Activated CD4-positive, alpha-beta T cell treated with anti-CD3 and anti-CD28 coated beads, Interleukin-2, amount 50 U/mL, for 24 hours (primary cell): ENCODE data around the gene MYO5B.

Source experiments
- DNase-seq, 2 donors: peaks; one replicate each; pipeline ENCODE4 v3.0.0-alpha.2; 2020; ENCODE audit warnings: low read depth in 1 of 2, low spot score in 1 of 2

MYO5B gene

GRCh38 chr18:50073319-50073718, 121.6 kb downstream of the MYO5B start:
- no peak for DNase-seq

GRCh38 chr18:50072146-50072545, 122.8 kb downstream of the MYO5B start:
- DNase-seq: no peak

- DNase-seq: no peak
These were observed 123.5 kb downstream of the MYO5B start for GRCh38 chr18:50071397-50071796.

DNA sequence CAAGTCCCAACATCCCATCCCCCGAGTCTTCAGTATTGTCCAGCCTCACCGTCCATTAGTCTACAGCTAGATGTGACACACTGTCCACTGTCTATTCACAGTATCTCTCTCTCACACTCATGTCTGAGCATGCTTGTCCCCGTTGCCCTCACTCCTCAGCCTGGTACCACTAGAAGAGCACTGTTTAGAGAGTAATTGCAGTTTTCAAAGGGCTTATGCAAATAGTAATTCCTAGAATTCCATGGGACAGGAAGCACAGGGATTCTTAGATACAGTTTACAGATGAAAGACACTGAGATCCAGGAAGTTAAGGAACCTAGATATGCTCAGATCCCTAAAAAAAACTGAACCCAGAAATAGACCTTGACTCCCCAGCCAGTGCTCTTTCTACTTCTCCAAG, 125.5 kb downstream of the MYO5B start:
- DNase-seq: no peak

DNA sequence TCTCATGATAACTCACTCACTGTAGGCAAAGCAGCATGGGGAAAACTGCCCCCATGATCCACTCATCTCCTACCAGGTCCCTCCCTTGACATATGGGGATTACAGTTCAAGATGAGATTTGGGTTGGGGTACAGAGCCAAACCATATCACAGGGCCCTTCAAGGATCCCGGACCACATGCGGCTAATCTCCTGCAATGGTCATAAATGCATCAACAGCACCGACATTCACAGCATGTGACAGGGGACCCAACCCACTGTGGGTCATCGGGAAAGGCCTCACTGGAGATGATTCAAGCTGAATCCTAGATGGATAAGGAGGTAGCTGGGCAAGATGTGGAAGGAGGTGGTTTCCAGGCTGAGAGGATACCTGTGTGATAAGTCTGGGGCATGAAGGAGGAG, 129.4 kb downstream of the MYO5B start:
- no peak for DNase-seq

DNA sequence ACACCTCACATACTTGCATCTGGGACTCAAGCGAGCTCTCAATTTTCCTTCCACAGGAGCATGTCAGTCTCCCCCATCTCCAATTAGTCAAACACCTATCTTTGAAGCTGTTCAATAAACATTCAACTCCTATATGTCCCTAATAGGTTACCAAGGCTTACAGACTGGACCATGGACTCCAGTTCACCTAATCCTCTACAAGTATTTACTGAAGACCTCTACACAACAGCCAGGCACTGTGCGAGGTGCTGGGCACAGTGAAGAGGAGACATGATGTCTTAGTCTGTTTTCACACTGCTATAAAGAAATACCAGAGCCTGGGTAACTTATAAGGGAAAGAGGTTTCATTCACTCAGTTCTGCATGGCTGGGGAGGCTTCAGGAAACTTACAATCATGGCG, 129.9 kb downstream of the MYO5B start:
- DNase-seq: no peak

GRCh38 chr18:50061876-50062517, 132.9 kb downstream of the MYO5B start:
- DNase-seq: no peak

DNA sequence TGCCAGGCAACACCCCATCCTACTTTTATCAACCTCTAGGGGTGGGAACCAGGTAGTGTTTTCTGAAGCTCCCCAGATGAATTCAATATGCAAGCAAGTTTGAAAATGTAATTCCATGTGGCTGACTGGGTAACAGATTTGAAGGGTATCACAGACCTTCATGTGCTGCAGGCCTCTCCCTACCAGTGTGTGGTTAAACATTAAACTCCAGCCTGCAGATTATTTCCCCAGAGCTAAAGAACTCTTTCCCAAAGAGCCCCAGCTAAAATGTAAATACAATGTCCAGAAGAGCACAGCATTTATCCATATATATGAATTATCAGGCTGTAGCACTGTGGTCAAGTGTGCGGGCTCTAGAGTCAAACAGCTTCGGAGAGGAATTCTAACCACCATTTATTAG, 134.1 kb downstream of the MYO5B start:
- no peak for DNase-seq

- DNase-seq: no peak
These were observed 136.2 kb downstream of the MYO5B start for GRCh38 chr18:50058731-50059130.

GRCh38 chr18:50057009-50057408, 137.9 kb downstream of the MYO5B start:
- DNase-seq: no peak

DNA sequence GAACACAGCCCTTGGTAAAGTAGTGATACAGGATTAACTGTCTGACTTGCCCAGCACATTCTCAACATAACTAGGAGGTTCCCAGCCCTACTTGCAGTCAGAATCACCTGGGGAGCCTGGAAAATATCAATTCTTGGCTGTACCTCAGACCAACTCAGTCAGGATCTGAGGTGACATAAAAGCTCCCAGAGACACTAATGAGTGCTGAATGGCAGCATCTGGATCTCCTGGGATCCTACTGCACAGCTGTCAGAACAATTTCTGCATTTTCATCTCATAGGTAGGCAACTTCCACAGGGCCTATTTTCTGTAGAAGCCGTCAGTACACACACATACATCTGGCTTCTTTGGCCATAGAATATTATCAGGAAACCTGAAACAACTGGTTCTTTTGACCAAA, 138.8 kb downstream of the MYO5B start:
- no peak for DNase-seq

- no peak for DNase-seq
These were observed 139.5 kb downstream of the MYO5B start for GRCh38 chr18:50055488-50055887.

DNA sequence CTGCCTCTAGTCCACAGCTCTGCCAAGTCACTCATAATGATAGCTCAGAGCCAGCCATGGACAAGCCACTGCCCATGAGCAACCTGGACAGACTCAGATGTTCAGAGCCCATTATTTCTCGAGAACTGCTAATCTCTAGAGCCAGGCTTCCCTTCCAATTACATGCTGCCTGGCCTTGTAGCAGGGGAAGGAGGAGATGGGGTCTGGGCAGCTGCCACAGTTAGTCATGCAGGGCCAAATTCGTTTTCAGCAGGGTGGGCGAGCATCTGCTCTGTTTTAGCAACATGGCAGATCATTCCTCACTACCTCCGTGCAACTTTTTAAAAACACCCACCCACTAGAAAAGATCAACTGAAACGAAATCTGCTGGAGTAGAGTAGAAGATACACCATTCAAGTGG, 141.8 kb downstream of the MYO5B start:
- DNase-seq: no peak

DNA sequence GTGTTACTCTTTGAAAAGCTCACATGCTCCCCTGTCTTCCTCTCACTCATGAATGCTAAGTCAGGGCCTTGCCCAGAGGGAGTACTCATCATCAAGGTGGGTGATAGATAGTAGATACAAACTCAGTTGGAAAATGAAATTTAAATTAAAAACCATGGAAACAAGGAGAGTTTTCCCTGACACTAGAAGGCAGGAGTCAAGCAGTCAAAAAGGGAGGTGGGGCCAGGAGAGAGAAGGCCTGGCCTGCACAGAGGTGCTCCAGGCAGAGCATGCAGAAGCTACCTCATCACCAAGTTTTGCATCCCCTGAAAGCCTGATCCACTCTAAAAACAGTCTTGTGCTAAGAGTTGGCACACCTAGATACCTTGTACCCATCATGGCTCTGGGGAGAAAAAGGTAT, 143.7 kb downstream of the MYO5B start:
- DNase-seq: no peak

GRCh38 chr18:50045126-50045525, 149.8 kb downstream of the MYO5B start:
- no peak for DNase-seq

DNA sequence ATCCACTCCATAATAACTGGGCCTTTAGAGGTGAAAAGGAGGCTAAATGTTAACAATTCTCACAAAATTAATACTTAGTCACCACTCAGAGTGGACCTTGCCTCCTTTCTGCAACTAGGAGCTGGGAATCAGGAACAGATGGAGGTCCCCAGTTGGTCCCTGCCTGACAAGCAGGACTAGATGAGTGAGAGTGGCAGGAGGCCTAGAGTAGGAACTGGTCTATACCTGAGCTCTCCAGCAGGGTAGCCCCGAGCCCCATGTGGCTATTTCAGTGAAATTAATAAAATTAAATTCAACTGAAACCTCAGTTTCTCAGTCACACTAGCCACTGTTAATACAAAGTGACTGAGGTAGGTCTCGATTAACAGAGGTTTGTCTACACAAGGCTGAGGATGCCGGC, 150.5 kb downstream of the MYO5B start:
- no peak for DNase-seq

DNA sequence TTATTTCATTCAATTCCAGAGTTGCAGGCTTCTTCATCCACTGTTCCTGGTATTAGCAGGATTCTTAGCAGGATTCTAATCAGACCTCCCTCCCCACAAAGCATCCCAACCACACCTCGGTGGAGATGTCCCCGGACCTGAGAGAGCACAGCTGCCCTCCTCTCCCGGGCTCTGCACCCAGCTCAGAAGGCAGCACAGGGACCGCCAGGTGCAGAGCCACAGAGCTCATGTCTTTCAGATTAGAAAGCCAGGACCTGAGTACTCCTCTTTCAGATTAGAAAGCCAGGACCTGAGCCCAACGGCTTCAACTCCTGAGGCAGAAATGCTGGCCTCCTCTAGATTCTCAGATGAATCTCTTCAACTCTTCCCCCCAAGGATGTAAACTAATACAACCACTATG, 152.3 kb downstream of the MYO5B start:
- no peak for DNase-seq

DNA sequence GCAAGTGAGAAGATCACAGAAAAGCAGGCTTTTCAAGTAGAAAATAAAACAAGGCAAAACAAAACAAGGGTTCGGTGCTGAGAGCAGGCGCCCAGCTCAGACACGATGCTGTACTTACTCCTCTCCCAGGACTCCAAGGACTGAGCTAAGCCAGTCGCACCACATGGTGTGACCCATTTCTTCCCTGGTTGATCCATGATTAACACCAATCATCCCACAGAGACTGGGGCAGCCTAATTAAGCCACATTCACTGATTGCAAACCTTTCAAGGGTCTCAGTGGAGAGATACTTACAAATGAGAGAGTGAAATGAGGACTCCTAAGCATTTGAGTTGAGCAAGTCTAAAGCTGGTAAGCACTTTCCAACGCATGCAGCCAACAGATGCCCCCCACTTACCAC, 155.2 kb downstream of the MYO5B start:
- no peak for DNase-seq

DNA sequence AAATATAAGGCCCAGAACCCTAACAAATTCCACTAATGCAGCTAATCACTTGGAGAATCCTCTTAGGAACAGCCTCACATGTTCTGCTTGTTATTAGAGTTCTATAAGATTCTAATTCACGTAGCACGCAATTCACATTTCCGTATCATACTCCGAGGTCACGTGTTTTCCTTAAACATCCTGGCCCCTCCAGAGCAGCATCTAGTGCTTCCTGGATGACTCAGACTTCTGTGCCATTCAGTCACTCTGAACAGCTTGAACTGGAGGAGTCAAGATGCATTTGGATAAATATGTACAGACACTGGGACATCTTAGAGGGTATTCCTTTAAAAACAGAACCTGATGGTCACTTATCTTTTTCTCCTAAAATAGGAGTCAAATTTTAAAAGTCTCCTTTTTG, 156.5 kb downstream of the MYO5B start:
- DNase-seq: no peak

- no peak for DNase-seq
These were observed 160.9 kb downstream of the MYO5B start for GRCh38 chr18:50034029-50034428.

DNA sequence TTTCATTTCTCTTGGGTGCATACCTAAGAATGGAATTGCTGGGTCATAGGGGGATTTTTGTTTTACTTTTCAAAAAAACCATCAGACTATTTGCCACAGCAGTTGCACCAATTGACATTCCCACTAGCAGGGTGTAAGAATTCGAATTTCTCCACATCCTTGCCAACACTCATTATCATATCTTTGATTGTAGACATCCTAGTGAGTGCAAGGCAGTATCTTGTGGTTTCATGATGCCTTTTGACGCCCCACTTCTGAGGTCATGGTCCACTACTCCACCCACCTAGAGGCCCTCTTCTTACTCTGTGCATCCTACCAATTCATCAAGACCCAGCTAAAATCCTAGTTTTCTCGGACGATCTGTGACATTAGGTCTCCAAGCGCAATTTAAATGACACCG, 161.9 kb downstream of the MYO5B start:
- no peak for DNase-seq

DNA sequence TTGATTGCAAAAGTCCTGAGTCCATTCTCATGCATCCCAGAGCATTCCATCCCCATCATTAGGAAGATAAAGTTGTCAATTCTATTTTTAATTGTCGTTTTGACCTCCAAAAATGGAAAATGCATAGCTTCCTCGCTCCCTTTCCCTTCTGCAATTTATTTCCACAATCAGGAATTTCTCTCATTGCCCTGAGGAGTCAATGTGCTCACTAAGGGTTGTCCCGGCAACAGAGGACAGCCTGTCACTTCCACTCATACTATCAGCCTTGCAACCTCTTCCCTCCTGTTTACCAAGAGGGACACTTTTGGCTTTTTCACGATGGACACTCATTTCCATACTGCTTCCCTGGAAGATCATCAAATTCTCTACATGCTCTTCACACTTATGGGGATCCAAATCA, 164.8 kb downstream of the MYO5B start:
- DNase-seq: no peak

- no peak for DNase-seq
These were observed 167.0 kb downstream of the MYO5B start for GRCh38 chr18:50027996-50028395.

- DNase-seq: no peak
These were observed 170.5 kb downstream of the MYO5B start for GRCh38 chr18:50024466-50024865.
